HepG2 (cell line): ENCODE measurements around the gene SERINC5. TPM values are rescaled to one million over a fixed set of nuclear protein-coding genes. Genes with fewer than 3 reads are reported as not detected.

Experiments used
- CERS6 ChIP-seq: sonication (generic); formaldehyde crosslinking; IDR thresholded peaks from 2 replicates; pipeline ENCODE4 v1.5.0; 2020; ENCODE audit warnings: missing genetic modification reagents
- KAT7 ChIP-seq: IDR thresholded peaks from 2 replicates; pipeline ENCODE4 v1.6.1; 2018; ENCODE audit warnings: borderline replicate concordance, missing compliant biosample characterization
- KLF6 ChIP-seq: IDR thresholded peaks from 2 replicates; pipeline ENCODE4 v1.8.0; 2016; ENCODE audit warnings: missing biosample characterization, missing genetic modification reagents
- PATZ1 ChIP-seq: sonication (generic); formaldehyde crosslinking; IDR thresholded peaks from 2 replicates; pipeline ENCODE4 v1.4.0; 2020; ENCODE audit warnings: missing genetic modification reagents
- PAWR ChIP-seq: sonication (generic); formaldehyde crosslinking; IDR thresholded peaks from 2 replicates; pipeline ENCODE4 v1.4.0; 2020; ENCODE audit warnings: missing genetic modification reagents, mild to moderate bottlenecking, borderline replicate concordance
- PCBP2 ChIP-seq: fragments of 200-400 bp; formaldehyde crosslinking; optimal IDR thresholded peaks from 2 replicates; pipeline ENCODE3; 2018; ENCODE audit warnings: low read length, low read depth; ENCODE audit not compliant: poor library complexity, severe bottlenecking
- POGZ ChIP-seq: sonication (generic); formaldehyde crosslinking; IDR thresholded peaks from 2 replicates; pipeline ENCODE4 v1.4.0; 2020; ENCODE audit warnings: mild to moderate bottlenecking, missing genetic modification reagents
- SMAD1 ChIP-seq: sonication (generic); formaldehyde crosslinking; IDR thresholded peaks from 2 replicates; pipeline ENCODE4 v1.4.0; 2020; ENCODE audit warnings: missing genetic modification reagents, low read depth, mild to moderate bottlenecking, borderline replicate concordance
- TCF7L2 ChIP-seq: IDR thresholded peaks from 2 replicates; pipeline ENCODE4 v1.6.1; 2011; ENCODE audit warnings: mild to moderate bottlenecking, low read depth, low read length, moderate library complexity
- TOPORS ChIP-seq: sonication (generic); formaldehyde crosslinking; IDR thresholded peaks from 2 replicates; pipeline ENCODE4 v1.8.0; 2023; ENCODE audit warnings: mild to moderate bottlenecking, missing genetic modification reagents
- U2AF2 ChIP-seq: fragments of 200-400 bp; formaldehyde crosslinking; IDR thresholded peaks from 2 replicates; pipeline ENCODE4 v1.6.1; 2017; ENCODE audit warnings: low read depth, mild to moderate bottlenecking, low read length
- ZFP91 ChIP-seq: sonication (generic); formaldehyde crosslinking; IDR thresholded peaks from 2 replicates; pipeline ENCODE4 v1.9.0; 2022; ENCODE audit warnings: missing genetic modification reagents, mild to moderate bottlenecking, borderline replicate concordance
- ZNF205 ChIP-seq: IDR thresholded peaks from 2 replicates; pipeline ENCODE4 v1.6.1; 2018; ENCODE audit warnings: missing biosample characterization, missing genetic modification reagents
- ZNF552 ChIP-seq: sonication (generic); formaldehyde crosslinking; IDR thresholded peaks from 2 replicates; pipeline ENCODE4 v1.9.0; 2022; ENCODE audit warnings: missing genetic modification reagents, mild to moderate bottlenecking, borderline replicate concordance
- ZNF687 ChIP-seq: sonication (generic); formaldehyde crosslinking; IDR thresholded peaks from 2 replicates; pipeline ENCODE4 v1.5.1; 2020; ENCODE audit warnings: mild to moderate bottlenecking, missing genetic modification reagents, moderate library complexity
- ZNF710 ChIP-seq: sonication (generic); formaldehyde crosslinking; IDR thresholded peaks from 2 replicates; pipeline ENCODE4 v1.5.0; 2020; ENCODE audit warnings: mild to moderate bottlenecking, missing genetic modification reagents, borderline replicate concordance
- polyA plus RNA-seq, 8 experiments: library from polyadenylated mRNA; depleted of rRNA in 3 of 8; stranded (reverse) in 7 of 8; unstranded in 1 of 8; fragments of >200 nt; fragmentation: Illumina TruSeq in 4 of 8; extraction: Trizol in 4 of 8; gene quantifications; 2 replicates each; pipeline versions ENCODE4 v1.2.1 to v1.2.3, GENCODE V29; 2011 to 2016; ENCODE audit warnings: low read depth in 4 of 8, missing spikeins in 1 of 8, mixed read lengths in 1 of 8; ENCODE audit not compliant: insufficient read depth in 1 of 8
- total RNA-seq, 5 experiments: library from RNA; depleted of rRNA; stranded (reverse); fragments of >200 nt; fragmentation: Illumina TruSeq; extraction: Trizol; gene quantifications; 2 replicates each; pipeline ENCODE4 v1.2.3, GENCODE V29; 2016; ENCODE audit warnings: low read depth in 1 of 5

Gene SERINC5
- total and polyA plus RNA-seq, 2 of the 13 experiments (the other 11 are each of a cell fraction or from before 2014, with no cell fraction given), result 17.3 to 22.8 TPM

GRCh38 chr5:80255811-80256712, at the start of gene SERINC5 (continued):
- TF ChIP-seq ZNF710, result peak; percentile 71
- TF ChIP-seq ZNF552, result no peak
- TF ChIP-seq PCBP2, result no peak
- TF ChIP-seq KAT7 (CRISPR knock-in tag), result peak; percentile 76; the same call in 1 of the 2 replicates
- TF ChIP-seq ZFP91 (CRISPR knock-in tag), result peak; percentile 86
- TF ChIP-seq KLF6, result 0 out of 2 replicates have a peak, but pooled peaks have one; percentile 68
- no peak; the same call in 1 of the 2 replicates for TF ChIP-seq PATZ1 (CRISPR knock-in tag)
- 0 out of 2 replicates have a peak, but pooled peaks have one; percentile 47 for TF ChIP-seq TOPORS
- TF ChIP-seq SMAD1 (CRISPR knock-in tag), result 0 out of 2 replicates have a peak, but pooled peaks have one; percentile 79
- peak; percentile 88 for TF ChIP-seq ZNF205 (CRISPR knock-in tag)
- TF ChIP-seq PAWR (CRISPR knock-in tag), result no peak
- peak; percentile 79; the same call in 1 of the 2 replicates for TF ChIP-seq POGZ (CRISPR knock-in tag)
- no peak for TF ChIP-seq U2AF2
- no peak for TF ChIP-seq CERS6 (CRISPR knock-in tag)
- no peak for TF ChIP-seq TCF7L2
- TF ChIP-seq ZNF687 (CRISPR knock-in tag), result peak; percentile 96
